Right atrium auricular region (tissue), 2 donors: ENCODE data around the gene RASD1. TPM values are rescaled to one million over a fixed set of nuclear protein-coding genes. Genes with fewer than 3 reads are reported as not detected.
"Not testable (repeated sequence)": the region's sequence is repeated elsewhere in the genome, so short reads cannot be mapped to it uniquely, and the experiment has no call there.

Experiments used
- DNase-seq: peaks from one replicate; pipeline ENCODE4 v3.0.0-alpha.2; 2019; ENCODE audit warnings: low spot score
- H3K27ac ChIP-seq, 2 donors: fragments of 200-600 bp; sonication (generic); 1 replicate in 1 of 2; 2 replicates in 1 of 2; pipeline ENCODE4 v1.5.1; 2016 to 2019
- H3K27me3 ChIP-seq, 2 donors: fragments of 200-600 bp; sonication (generic); one replicate each; pipeline versions ENCODE4 v1.5.1 to v1.6.0; 2017 to 2019
- H3K36me3 ChIP-seq: fragments of 200-600 bp; sonication (generic); one replicate; pipeline ENCODE4 v1.5.1; 2016
- H3K4me1 ChIP-seq, 2 donors: fragments of 200-600 bp; sonication (generic); one replicate each; pipeline versions ENCODE4 v1.5.1 to v1.6.0; 2017 to 2019
- H3K4me3 ChIP-seq, 2 donors: fragments of 200-600 bp; sonication (generic); 1 replicate in 1 of 2; 2 replicates in 1 of 2; pipeline ENCODE4 v1.5.1; 2017 to 2019; ENCODE audit warnings: mild to moderate bottlenecking in 1 of 2, moderate library complexity in 1 of 2
- H3K9me3 ChIP-seq, 2 donors: fragments of 200-600 bp; sonication (generic); one replicate each; pipeline ENCODE4 v1.5.1; 2019
- total RNA-seq, 2 donors: library from RNA; depleted of rRNA; stranded (reverse); fragments of >200 nt; gene quantifications; one replicate each; pipeline ENCODE4 v1.1.0, GENCODE V29; 2016
- TF ChIP-seq, protein P1 (sequence below), 2 donors: fragments of 200-600 bp; sonication (generic); IDR thresholded peaks; one replicate each; pipeline ENCODE4 v1.5.1; 2019; ENCODE audit warnings: antibody characterized with exemption in 2 of 2

The RASD1 gene
- total RNA-seq, 2 donors from 2014 or later = 37.9 to 131 TPM

DNA sequence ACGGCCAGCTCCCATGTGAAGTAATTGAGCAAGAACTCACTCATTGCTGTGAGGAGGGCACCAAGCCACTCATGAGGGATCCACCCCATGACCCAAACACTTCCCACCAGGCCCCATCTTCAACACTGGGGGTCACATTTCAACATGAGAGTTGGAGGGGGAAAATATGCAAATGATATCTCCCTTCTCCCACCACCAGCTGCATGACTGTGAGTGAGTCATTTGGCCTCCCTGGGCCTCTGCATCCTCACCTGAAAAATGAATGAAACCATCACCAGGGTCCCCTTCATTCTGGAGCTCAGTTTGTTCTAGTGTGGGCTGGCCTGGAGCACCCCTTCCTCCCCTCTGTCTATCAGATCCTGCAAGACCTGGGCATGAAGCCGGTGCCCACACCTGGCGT, 26.2 kb downstream of the RASD1 start:
- no peaks in the 10 kb centered on the region for H3K36me3 ChIP-seq
- TF ChIP-seq, protein P1, sequence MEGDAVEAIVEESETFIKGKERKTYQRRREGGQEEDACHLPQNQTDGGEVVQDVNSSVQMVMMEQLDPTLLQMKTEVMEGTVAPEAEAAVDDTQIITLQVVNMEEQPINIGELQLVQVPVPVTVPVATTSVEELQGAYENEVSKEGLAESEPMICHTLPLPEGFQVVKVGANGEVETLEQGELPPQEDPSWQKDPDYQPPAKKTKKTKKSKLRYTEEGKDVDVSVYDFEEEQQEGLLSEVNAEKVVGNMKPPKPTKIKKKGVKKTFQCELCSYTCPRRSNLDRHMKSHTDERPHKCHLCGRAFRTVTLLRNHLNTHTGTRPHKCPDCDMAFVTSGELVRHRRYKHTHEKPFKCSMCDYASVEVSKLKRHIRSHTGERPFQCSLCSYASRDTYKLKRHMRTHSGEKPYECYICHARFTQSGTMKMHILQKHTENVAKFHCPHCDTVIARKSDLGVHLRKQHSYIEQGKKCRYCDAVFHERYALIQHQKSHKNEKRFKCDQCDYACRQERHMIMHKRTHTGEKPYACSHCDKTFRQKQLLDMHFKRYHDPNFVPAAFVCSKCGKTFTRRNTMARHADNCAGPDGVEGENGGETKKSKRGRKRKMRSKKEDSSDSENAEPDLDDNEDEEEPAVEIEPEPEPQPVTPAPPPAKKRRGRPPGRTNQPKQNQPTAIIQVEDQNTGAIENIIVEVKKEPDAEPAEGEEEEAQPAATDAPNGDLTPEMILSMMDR (IDR thresholded peaks at IDR 0.05) = no peak
- no peak overlapping the region for H3K27ac ChIP-seq
- no peak for DNase-seq
- H3K4me3 ChIP-seq = no peak overlapping the region
- H3K4me1 ChIP-seq = no peaks in the 10 kb centered on the region
- H3K9me3 ChIP-seq = no peaks in the 10 kb centered on the region
- H3K27me3 ChIP-seq = no peaks in the 10 kb centered on the region

DNA sequence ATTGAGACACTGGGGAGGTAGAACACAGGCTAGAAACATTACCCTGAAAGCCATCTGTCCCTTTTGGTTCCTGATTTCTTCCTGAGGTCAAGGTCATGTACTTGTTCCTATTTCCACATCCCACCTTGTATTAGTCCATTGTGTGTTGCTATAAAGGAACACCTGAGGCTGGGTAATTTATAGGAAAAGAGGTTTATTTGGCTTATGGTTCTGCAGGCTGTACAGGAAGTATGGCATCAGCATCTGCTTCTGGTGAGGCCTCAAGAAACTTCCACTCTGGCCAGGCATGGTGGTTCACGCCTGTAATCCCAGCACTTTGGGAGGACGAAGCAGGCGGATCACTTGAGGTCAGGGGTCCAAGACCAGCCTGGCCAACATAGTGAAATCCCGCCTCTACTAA, 26.8 kb downstream of the RASD1 start:
- TF ChIP-seq, protein P1 (IDR thresholded peaks at IDR 0.05) = no peak

DNA sequence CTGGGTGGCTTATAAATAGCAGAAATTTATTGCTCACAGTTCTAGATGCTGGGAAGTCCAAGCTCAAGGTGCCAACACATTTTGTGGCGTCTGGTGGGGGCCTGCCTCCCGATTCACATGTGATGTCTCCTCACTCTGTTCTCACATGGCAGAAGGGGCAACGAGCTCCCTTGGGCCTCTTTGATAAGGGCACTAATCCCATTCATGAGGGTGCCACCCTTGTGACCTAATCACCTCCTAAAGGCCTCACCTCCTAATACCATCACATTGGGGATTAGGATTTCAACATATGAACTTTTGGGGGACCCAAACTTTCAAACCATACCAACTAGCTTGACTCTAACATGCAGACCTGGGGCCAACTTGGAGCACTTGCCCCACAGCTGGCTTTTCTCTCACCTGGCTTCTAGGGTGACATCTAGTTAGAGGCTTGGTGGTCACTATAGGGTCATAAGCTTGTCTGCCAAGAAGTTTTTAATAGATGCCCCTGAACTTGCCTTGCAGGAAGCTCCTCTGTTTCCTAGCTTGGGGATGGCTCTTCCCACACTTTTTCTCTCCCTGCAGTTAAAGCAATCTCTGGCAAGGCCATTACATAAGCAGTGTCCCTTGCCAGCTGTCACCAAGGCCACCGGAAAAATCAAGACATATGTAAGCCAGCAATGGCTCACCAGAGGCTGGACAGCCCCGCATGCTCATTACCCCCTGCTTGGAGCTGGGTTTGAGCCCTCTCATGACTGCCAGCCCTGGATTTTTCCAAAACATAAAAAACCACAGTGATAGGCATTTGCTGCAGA, 27.8 kb downstream of the RASD1 start:
- no peaks in the 10 kb centered on the region for H3K4me1 ChIP-seq
- TF ChIP-seq, protein P1 (IDR thresholded peaks at IDR 0.05) = no peak
- no peaks in the 10 kb centered on the region for H3K27me3 ChIP-seq
- no peak for DNase-seq
- H3K36me3 ChIP-seq = no peaks in the 10 kb centered on the region
- no peak overlapping the region for H3K27ac ChIP-seq
- no peak overlapping the region for H3K4me3 ChIP-seq
- H3K9me3 ChIP-seq = no peaks in the 10 kb centered on the region

More for the DNA sequence above, 26.8 kb downstream of the RASD1 start:
- no peak for DNase-seq
- no peaks in the 10 kb centered on the region for H3K9me3 ChIP-seq
- H3K27ac ChIP-seq = no peak overlapping the region
- H3K27me3 ChIP-seq = no peaks in the 10 kb centered on the region
- no peaks in the 10 kb centered on the region for H3K36me3 ChIP-seq
- H3K4me3 ChIP-seq = no peak overlapping the region
- H3K4me1 ChIP-seq = no peaks in the 10 kb centered on the region

DNA sequence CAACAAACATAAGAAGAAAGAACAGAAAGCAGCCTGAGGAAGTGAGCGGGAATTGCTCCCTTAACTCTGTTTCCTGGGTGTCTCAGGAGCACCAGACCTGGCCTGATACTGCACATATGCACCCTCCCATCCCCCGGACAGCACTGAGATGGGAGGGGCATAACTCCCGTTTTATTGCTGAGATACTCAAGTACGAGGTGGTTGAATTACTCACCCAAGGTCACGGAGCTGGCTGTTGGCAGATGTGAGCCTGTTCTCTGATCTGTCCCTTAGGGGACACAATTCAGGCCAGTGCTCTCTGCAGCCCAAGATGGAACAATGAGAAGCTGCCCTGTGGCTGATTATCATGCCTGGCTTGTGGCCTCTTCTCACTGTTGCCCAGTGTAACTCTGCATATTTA, 28.5 kb downstream of the RASD1 start:
- H3K36me3 ChIP-seq = no peaks in the 10 kb centered on the region
- no peaks in the 10 kb centered on the region for H3K9me3 ChIP-seq
- no peaks in the 10 kb centered on the region for H3K27me3 ChIP-seq
- DNase-seq = no peak
- no peak overlapping the region for H3K27ac ChIP-seq
- TF ChIP-seq, protein P1 (IDR thresholded peaks at IDR 0.05) = no peak
- H3K4me3 ChIP-seq = no peak overlapping the region
- no peaks in the 10 kb centered on the region for H3K4me1 ChIP-seq

DNA sequence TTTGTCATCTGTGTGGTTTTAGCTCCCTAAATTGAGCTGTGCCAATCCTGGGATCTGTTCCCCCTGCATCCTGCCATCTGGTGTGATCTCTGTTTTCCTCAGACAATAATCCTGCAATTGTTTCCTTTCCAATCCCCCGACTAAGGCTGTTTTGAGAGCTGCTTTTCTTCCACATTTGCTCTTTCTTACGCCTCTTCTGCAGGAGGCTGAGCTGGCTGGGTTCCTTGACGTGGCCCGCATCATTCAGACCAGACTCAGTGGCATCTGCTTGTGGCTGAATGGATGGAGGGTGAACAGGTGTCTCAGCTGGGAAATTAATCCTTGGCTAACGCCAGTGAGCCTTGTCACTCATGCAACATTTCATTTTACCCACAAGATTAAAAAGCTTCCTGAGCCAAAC, 29.2 kb downstream of the RASD1 start:
- H3K27me3 ChIP-seq = no peaks in the 10 kb centered on the region
- no peaks in the 10 kb centered on the region for H3K9me3 ChIP-seq
- no peaks in the 10 kb centered on the region for H3K4me1 ChIP-seq
- DNase-seq = no peak
- H3K36me3 ChIP-seq = no peaks in the 10 kb centered on the region
- no peak overlapping the region for H3K27ac ChIP-seq
- TF ChIP-seq, protein P1 (IDR thresholded peaks at IDR 0.05) = no peak
- H3K4me3 ChIP-seq = no peak overlapping the region

DNA sequence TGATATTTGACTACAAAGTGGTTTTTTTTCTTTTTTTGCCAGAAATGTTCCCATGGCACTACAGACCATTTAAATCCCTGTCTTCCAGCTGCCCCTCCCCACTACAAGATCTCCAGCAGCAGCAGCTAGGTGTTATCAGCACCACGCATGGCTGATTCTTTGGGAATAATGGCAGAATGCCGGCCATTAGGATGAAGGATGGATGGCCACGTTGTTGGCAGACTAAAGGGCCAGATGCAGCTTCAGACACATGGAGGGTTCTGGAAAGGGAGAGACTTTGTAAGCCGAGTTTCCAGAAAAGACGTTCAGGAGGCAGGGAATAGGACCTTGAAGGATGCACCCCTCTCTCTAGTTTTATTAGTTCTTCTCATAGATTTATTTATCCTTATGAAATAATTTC, 29.7 kb downstream of the RASD1 start:
- no peak for DNase-seq
- no peak overlapping the region for H3K27ac ChIP-seq
- TF ChIP-seq, protein P1 (IDR thresholded peaks at IDR 0.05) = no peak
- H3K4me1 ChIP-seq = no peaks in the 10 kb centered on the region
- no peak overlapping the region for H3K4me3 ChIP-seq
- H3K27me3 ChIP-seq = no peaks in the 10 kb centered on the region
- H3K36me3 ChIP-seq = no peaks in the 10 kb centered on the region
- no peaks in the 10 kb centered on the region for H3K9me3 ChIP-seq

DNA sequence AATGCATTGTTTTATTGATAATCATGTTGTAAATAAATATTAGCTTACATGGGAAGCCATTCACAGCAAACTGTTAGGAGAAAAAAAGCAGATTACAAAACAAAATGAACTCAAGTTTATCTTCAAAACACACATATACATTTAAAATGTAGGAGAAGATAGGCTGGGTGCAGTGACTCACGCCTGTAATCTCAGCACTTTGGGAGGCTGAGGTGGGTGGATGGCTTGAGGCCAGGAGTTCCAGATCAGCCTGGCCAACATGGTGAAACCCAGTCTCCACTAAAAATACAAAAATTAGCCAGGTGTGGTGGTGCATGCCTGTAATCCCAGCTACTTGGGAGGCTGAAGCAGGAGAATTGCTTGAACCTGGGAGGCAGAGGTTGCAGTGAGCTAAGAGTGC, 30.3 kb downstream of the RASD1 start:
- H3K9me3 ChIP-seq, DNase-seq, H3K4me1 ChIP-seq, H3K27ac ChIP-seq, H3K27me3 ChIP-seq, H3K36me3 ChIP-seq, H3K4me3 ChIP-seq: not testable (repeated sequence)
